Measurements from ENCODE around the gene CACUL1. TPM values are rescaled to one million over a fixed set of nuclear protein-coding genes. Genes with fewer than 3 reads are reported as not detected.

The CACUL1 gene
- total RNA-seq: 32.1 to 36.5 TPM (median 32.5 TPM) in 3 replicates
- long read RNA-seq, full-length matches to known transcripts: 1 of 7 reads
- long read RNA-seq, partial matches to known transcripts: 0 of 7 reads
- long read RNA-seq, other reads (novel, unspliced or antisense): 6 of 7 reads

DNA sequence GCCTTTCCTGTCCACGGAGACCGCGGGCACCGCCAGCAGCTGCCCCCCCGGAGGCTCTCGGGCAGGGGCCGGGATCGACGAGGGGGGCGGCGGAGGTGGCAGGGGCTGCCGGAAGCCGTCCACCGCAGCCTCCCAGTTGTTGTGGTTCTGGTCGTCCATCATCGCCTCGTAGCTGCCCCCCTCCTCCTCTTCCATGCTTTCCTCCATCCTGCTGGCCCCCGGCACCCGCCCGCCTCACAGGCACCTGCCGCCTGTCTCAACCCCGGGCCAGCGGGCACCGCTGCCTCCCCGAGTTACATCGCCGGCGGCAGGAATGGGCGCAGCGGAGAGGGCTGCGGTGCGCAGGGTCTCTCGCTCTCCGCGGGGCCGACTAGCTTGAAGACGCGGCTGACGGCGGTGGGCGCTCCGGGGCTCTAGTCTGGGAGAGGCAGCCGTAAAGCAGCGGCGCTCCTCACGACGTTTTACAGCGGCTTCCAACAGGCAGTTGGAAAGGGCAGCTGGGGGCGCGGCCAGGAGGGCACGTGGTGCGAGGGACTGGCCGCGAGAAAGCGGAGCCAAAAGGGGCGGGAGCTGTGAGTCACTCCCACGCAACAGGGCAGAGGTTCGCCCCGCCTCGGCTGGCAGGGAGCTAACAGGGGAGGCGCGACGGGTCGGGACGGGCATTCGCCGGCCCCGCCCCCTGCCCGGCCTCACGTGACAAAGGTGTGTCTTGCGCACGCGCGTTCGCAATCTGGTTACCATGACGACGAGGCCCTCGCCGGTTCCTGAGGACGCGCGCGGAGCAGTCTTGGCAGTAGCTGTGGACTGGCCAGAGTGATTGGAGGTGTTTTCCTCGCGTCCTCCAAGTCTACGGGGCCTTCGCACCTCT, at the start of gene CACUL1:
TSS of gene CACUL1 (minus strand) at position 415 of the 868 bp plus-strand sequence. CDS start at position 207, 208 bp downstream.
- H3K4me3 Mint-ChIP-seq (ENCODE audit: unreplicated experiment): peak within 1 kb of the TSS; percentile 96
- DNase-seq (ENCODE audit: low spot score): peak; percentile 100
- H3K36me3 Mint-ChIP-seq (ENCODE audit: low read depth): no peaks in the 10 kb centered on the region
- H3K4me1 Mint-ChIP-seq (ENCODE audit: low read depth): peaks cover 27% of the 10 kb centered on the region
- H3K27ac Mint-ChIP-seq (ENCODE audit: unreplicated experiment): peak within 1 kb of the TSS; percentile 96
- no peaks in the 10 kb centered on the region for H3K9me3 Mint-ChIP-seq (ENCODE audit: low read depth)
- TF ChIP-seq, protein P1, sequence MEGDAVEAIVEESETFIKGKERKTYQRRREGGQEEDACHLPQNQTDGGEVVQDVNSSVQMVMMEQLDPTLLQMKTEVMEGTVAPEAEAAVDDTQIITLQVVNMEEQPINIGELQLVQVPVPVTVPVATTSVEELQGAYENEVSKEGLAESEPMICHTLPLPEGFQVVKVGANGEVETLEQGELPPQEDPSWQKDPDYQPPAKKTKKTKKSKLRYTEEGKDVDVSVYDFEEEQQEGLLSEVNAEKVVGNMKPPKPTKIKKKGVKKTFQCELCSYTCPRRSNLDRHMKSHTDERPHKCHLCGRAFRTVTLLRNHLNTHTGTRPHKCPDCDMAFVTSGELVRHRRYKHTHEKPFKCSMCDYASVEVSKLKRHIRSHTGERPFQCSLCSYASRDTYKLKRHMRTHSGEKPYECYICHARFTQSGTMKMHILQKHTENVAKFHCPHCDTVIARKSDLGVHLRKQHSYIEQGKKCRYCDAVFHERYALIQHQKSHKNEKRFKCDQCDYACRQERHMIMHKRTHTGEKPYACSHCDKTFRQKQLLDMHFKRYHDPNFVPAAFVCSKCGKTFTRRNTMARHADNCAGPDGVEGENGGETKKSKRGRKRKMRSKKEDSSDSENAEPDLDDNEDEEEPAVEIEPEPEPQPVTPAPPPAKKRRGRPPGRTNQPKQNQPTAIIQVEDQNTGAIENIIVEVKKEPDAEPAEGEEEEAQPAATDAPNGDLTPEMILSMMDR (IDR thresholded peaks at IDR 0.05): peak; percentile 22
- no peaks in the 10 kb centered on the region for H3K27me3 Mint-ChIP-seq (ENCODE audit: low read depth)

DNA sequence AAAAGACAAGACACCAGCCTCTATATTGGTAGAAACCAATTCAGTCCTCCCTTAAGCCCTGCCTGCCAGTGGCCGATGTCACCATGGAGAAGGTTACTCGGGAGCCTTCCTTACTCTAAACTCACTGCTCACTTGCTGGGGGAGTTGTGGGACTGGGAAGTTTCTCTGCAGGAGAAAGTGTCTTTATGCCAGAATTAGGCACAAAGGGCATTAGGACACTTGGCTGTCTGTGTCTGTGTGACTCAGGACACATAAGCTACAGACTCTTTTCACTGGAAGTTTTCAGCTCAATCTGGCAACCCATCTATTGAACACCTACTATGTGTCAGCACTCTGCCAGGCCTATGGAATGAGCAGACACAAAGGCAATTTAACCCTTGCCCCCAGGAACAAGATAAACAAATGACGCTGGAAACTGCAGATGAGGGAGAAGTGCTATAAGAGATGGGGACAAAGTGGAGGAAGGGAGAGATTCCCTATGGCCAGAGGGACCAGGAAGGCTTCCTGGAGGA, 49.5 kb upstream of the CACUL1 start:
- Mint-ChIP-seq H3K4me1 (ENCODE audit: low read depth) (peaks cover 3% of the 10 kb centered on the region), H3K4me3 (ENCODE audit: unreplicated experiment) (no peak overlapping the region), H3K9me3 (ENCODE audit: low read depth) (no peaks in the 10 kb centered on the region), H3K36me3 (ENCODE audit: low read depth) (no peaks in the 10 kb centered on the region), H3K27ac (ENCODE audit: unreplicated experiment) (no peak overlapping the region), H3K27me3 (ENCODE audit: low read depth) (peaks cover 2% of the 10 kb centered on the region)
- no peak for DNase-seq (ENCODE audit: low spot score)
- TF ChIP-seq, protein P1 (IDR thresholded peaks at IDR 0.05): no peak

DNA sequence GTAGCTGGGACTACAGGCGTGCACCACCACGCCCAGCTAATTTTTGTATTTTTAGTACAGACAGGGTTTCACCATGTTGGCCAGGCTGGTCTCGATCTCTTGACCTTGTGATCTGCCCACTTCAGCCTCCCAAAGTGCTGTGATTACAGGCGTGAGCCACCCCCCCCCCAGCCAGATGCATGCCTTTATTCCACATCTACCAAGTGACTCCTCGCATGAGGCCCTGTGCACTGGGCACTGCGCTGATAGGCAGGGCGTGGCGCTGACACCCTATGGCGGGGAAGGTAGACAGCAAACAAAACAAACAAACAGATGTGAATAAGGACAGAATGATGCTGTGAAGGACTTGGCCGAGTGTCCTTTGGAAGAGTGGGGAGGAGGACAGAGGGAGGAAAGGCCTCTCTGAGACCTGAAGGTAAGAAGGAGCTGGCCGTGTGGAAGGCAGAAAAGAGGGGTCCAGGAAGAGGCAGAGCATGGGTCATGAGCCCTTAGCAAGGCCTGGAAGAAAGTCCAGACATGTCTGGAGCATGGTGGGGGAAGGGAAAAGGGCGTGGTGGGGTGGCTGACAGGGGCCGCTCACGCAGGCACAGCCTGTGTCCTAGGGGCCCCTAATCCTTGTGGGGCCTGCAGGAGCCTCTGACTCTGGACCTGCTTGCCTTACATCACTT, 47.5 kb upstream of the CACUL1 start:
- no peaks in the 10 kb centered on the region for H3K36me3 Mint-ChIP-seq (ENCODE audit: low read depth)
- no peak overlapping the region for H3K27ac Mint-ChIP-seq (ENCODE audit: unreplicated experiment)
- H3K4me3 Mint-ChIP-seq (ENCODE audit: unreplicated experiment): no peak overlapping the region
- H3K4me1 Mint-ChIP-seq (ENCODE audit: low read depth): peaks cover 18% of the 10 kb centered on the region
- TF ChIP-seq, protein P1 (IDR thresholded peaks at IDR 0.05): no peak
- peaks cover 3% of the 10 kb centered on the region for H3K27me3 Mint-ChIP-seq (ENCODE audit: low read depth)
- DNase-seq (ENCODE audit: low spot score): no peak
- H3K9me3 Mint-ChIP-seq (ENCODE audit: low read depth): no peaks in the 10 kb centered on the region

DNA sequence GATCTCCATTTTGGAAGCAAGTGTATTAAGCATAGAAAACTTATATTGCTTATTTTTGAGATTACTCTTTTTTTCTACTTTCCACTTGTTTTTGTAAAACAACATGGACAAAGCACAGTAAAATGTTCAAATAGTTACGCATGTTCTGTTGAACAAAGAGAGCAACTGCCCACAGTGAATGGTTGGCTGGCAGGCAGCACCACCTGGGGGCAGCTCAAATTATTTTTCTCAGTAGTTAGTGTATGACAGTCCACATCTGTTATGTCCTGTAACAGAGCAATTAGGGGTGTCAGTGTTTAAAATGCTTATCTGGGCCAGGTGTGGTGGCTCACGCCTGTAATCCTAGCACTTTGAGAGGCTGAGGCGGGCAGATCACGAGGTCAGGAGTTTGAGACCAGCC, 46.1 kb upstream of the CACUL1 start:
- Mint-ChIP-seq H3K4me3 (ENCODE audit: unreplicated experiment) (no peak overlapping the region), H3K9me3 (ENCODE audit: low read depth) (peaks cover 4% of the 10 kb centered on the region), H3K27me3 (ENCODE audit: low read depth) (peaks cover 3% of the 10 kb centered on the region), H3K36me3 (ENCODE audit: low read depth) (no peaks in the 10 kb centered on the region), H3K4me1 (ENCODE audit: low read depth) (peaks cover 18% of the 10 kb centered on the region), H3K27ac (ENCODE audit: unreplicated experiment) (no peak overlapping the region)
- no peak for DNase-seq (ENCODE audit: low spot score)
- TF ChIP-seq, protein P1 (IDR thresholded peaks at IDR 0.05): peak; percentile 72

DNA sequence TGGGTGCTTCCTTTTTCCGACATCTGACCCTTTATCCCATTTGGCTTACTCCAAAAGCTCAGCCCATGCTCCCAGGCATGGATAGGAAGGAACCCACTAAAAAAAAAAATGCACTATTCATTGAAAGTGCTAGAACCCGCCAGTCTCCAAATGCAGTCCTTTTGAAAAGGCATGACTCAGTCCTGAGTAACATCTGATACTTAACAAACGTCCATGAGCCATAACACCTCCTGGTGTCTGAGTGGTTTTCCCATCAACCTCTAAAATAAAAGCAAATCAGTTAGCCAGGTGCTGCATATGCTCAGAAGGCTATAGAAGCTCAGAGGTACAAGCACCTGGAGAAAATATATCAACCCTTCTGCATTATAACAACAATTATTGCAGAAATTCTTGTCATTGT, 45.0 kb upstream of the CACUL1 start:
- Mint-ChIP-seq H3K9me3 (ENCODE audit: low read depth) (peaks cover 7% of the 10 kb centered on the region), H3K27ac (ENCODE audit: unreplicated experiment) (no peak overlapping the region), H3K4me3 (ENCODE audit: unreplicated experiment) (no peak overlapping the region), H3K36me3 (ENCODE audit: low read depth) (no peaks in the 10 kb centered on the region), H3K4me1 (ENCODE audit: low read depth) (peaks cover 18% of the 10 kb centered on the region), H3K27me3 (ENCODE audit: low read depth) (peaks cover 2% of the 10 kb centered on the region)
- TF ChIP-seq, protein P1 (IDR thresholded peaks at IDR 0.05): no peak
- no peak for DNase-seq (ENCODE audit: low spot score)
